Nephron (organoid): ENCODE data around the gene BSX.

Experiments
- H3K27ac Mint-ChIP-seq, 3 experiments: 2 replicates each; pipeline ENCODE4 v1.8.0; 2020; ENCODE audit warnings: mixed read lengths in 3 of 3, mild to moderate bottlenecking in 2 of 3, moderate library complexity in 1 of 3
- H3K27me3 Mint-ChIP-seq: 2 replicates; pipeline ENCODE4 v1.8.0; 2021; ENCODE audit warnings: low read depth, mild to moderate bottlenecking, moderate library complexity, mixed read lengths
- H3K36me3 Mint-ChIP-seq: 2 replicates; pipeline ENCODE4 v1.8.0; 2020; ENCODE audit warnings: low read depth, mixed read lengths
- H3K4me1 Mint-ChIP-seq: 2 replicates; pipeline ENCODE4 v1.8.0; 2020; ENCODE audit warnings: mixed read lengths
- H3K4me3 Mint-ChIP-seq, 3 experiments: 2 replicates each; pipeline ENCODE4 v1.8.0; 2020; ENCODE audit warnings: mild to moderate bottlenecking in 3 of 3, mixed read lengths in 3 of 3, moderate library complexity in 2 of 3
- H3K9me3 Mint-ChIP-seq: 2 replicates; pipeline ENCODE4 v1.8.0; 2020; ENCODE audit warnings: mixed read lengths
- TF ChIP-seq, protein P1 (sequence below), 3 experiments: fragments of 200-600 bp; sonication (generic); IDR thresholded peaks; one replicate each; pipeline ENCODE4 v1.5.0; 2021; ENCODE audit warnings: antibody characterized with exemption in 3 of 3; ENCODE audit not compliant: unreplicated experiment in 3 of 3

BSX gene

DNA sequence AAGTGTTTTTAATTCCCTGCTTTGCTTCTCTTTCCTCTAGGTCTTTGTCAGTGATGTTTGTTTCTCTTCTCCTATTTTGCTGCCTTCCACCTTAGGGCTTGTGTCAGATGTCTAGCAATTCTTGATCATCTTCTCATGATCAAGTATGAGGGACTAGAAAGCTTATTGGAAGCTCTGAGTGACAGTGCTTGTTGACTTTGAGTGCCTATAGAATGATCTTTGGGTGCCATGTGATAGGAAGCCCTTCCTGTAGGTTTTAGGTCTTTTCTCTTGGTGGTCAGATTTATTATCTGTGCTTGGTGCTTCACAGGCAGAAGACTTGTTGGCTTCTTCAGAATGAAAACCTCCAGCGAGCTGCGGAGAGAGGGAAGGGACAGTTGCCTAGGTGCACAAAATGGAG lies 43.1 kb downstream of the BSX start:
- peaks cover 15% of the 10 kb centered on the region for H3K36me3 Mint-ChIP-seq
- H3K4me3 Mint-ChIP-seq: no peak overlapping the region
- no peaks in the 10 kb centered on the region for H3K27me3 Mint-ChIP-seq
- H3K4me1 Mint-ChIP-seq: no peaks in the 10 kb centered on the region
- H3K9me3 Mint-ChIP-seq: no peaks in the 10 kb centered on the region
- TF ChIP-seq, protein P1, sequence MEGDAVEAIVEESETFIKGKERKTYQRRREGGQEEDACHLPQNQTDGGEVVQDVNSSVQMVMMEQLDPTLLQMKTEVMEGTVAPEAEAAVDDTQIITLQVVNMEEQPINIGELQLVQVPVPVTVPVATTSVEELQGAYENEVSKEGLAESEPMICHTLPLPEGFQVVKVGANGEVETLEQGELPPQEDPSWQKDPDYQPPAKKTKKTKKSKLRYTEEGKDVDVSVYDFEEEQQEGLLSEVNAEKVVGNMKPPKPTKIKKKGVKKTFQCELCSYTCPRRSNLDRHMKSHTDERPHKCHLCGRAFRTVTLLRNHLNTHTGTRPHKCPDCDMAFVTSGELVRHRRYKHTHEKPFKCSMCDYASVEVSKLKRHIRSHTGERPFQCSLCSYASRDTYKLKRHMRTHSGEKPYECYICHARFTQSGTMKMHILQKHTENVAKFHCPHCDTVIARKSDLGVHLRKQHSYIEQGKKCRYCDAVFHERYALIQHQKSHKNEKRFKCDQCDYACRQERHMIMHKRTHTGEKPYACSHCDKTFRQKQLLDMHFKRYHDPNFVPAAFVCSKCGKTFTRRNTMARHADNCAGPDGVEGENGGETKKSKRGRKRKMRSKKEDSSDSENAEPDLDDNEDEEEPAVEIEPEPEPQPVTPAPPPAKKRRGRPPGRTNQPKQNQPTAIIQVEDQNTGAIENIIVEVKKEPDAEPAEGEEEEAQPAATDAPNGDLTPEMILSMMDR (IDR thresholded peaks at IDR 0.05; ENCODE audit: unreplicated experiment in 3 of 3): no peak
- H3K27ac Mint-ChIP-seq: no peak overlapping the region

DNA sequence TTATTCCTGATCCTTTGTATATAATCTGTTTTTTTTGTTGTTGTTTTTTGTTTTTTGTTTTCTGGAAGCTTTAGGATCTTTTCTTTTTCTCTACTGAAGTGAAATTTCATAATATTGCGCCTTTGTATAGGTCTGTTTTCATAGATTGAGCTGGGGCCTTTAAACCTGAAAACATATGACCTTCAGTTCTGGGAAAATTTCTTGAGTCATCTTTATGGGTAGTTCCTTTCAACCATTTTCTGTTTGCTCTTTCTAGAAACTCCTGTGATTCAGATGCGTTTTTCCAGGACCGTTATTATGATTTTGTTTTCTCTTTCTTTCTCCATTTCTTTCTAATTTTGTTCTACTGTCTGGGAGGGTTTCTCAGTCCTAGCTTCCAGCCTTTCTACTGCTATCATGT lies 43.7 kb downstream of the BSX start:
- H3K4me3 Mint-ChIP-seq: no peak overlapping the region
- H3K4me1 Mint-ChIP-seq: no peaks in the 10 kb centered on the region
- H3K36me3 Mint-ChIP-seq: peaks cover 15% of the 10 kb centered on the region
- H3K27ac Mint-ChIP-seq: no peak overlapping the region
- no peaks in the 10 kb centered on the region for H3K27me3 Mint-ChIP-seq
- no peaks in the 10 kb centered on the region for H3K9me3 Mint-ChIP-seq
- TF ChIP-seq, protein P1 (IDR thresholded peaks at IDR 0.05; ENCODE audit: unreplicated experiment in 3 of 3): no peak

DNA sequence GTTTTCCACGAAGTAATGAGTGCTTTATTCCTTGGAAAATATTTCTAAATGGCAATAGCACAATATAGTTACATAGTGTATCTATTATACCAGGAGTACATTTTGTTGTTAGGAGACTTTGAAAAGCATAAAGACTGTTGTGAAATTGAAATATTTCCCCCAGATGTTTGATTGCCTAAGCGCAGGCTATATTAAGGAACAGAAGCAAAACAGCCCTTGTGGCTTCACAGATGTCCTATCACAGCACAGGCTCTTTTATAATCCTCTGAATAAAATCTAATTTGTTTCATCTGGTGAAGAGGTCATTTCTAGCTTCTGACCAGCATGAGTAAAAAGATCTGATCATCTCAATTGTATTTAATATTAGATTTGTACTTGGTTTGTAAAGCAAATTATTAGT lies 48.2 kb downstream of the BSX start:
- no peak overlapping the region for H3K27ac Mint-ChIP-seq
- H3K4me3 Mint-ChIP-seq: no peak overlapping the region
- peaks cover 5% of the 10 kb centered on the region for H3K36me3 Mint-ChIP-seq
- TF ChIP-seq, protein P1 (IDR thresholded peaks at IDR 0.05; ENCODE audit: unreplicated experiment in 3 of 3): no peak
- H3K9me3 Mint-ChIP-seq: no peaks in the 10 kb centered on the region
- no peaks in the 10 kb centered on the region for H3K4me1 Mint-ChIP-seq
- H3K27me3 Mint-ChIP-seq: peaks cover 4% of the 10 kb centered on the region

DNA sequence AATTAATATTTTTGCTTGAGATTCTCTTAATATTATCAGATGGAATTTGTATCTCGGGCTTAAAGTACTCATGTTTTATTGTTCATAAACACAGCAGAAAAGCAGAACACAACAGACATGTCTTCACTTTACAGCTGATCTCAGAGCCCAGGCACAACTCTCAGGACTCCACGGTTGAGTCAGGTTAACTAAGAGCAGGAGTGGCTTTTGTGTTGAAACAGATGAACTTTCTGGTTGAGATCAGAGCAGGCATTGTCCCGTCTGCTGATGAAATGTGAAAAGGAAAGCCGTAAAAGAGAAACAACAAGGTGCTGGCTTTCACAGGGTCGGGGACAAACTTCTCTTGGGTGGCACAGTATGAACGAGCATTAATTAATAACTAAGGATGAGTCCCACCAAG lies 50.1 kb downstream of the BSX start:
- no peaks in the 10 kb centered on the region for H3K4me1 Mint-ChIP-seq
- H3K27me3 Mint-ChIP-seq: peaks cover 4% of the 10 kb centered on the region
- TF ChIP-seq, protein P1 (IDR thresholded peaks at IDR 0.05; ENCODE audit: unreplicated experiment in 3 of 3): no peak
- no peaks in the 10 kb centered on the region for H3K9me3 Mint-ChIP-seq
- H3K27ac Mint-ChIP-seq: no peak overlapping the region
- no peak overlapping the region for H3K4me3 Mint-ChIP-seq
- H3K36me3 Mint-ChIP-seq: peaks cover 5% of the 10 kb centered on the region
